BE2C (cell line): Measurements from ENCODE around the gene SLC8A2.

Experiments used
- DNase-seq: peaks from one replicate; pipeline ENCODE4 v3.0.0-alpha.2; 2020
- H3K27me3 ChIP-seq: fragments of 250-450 bp; sonication (Bioruptor Pico); 2 replicates; pipeline ENCODE4 v1.5.1; 2020; ENCODE audit warnings: mild to moderate bottlenecking
- H3K36me3 ChIP-seq: fragments of 250-450 bp; sonication (Bioruptor Pico); 2 replicates; pipeline ENCODE4 v1.5.1; 2020; ENCODE audit warnings: mild to moderate bottlenecking
- H3K4me1 ChIP-seq: fragments of 250-450 bp; sonication (Bioruptor Pico); 2 replicates; pipeline ENCODE4 v1.5.1; 2020
- H3K4me3 ChIP-seq: 2 replicates; pipeline ENCODE4 v1.5.1; 2011; ENCODE audit warnings: low read depth, low read length
- H3K9me3 ChIP-seq: fragments of 250-450 bp; sonication (Bioruptor Pico); 2 replicates; pipeline ENCODE4 v1.5.1; 2020
- CTCF ChIP-seq: IDR thresholded peaks from 2 replicates; pipeline ENCODE4 v1.5.1; 2012; ENCODE audit warnings: mild to moderate bottlenecking, low read depth, low read length

SLC8A2 gene

DNA sequence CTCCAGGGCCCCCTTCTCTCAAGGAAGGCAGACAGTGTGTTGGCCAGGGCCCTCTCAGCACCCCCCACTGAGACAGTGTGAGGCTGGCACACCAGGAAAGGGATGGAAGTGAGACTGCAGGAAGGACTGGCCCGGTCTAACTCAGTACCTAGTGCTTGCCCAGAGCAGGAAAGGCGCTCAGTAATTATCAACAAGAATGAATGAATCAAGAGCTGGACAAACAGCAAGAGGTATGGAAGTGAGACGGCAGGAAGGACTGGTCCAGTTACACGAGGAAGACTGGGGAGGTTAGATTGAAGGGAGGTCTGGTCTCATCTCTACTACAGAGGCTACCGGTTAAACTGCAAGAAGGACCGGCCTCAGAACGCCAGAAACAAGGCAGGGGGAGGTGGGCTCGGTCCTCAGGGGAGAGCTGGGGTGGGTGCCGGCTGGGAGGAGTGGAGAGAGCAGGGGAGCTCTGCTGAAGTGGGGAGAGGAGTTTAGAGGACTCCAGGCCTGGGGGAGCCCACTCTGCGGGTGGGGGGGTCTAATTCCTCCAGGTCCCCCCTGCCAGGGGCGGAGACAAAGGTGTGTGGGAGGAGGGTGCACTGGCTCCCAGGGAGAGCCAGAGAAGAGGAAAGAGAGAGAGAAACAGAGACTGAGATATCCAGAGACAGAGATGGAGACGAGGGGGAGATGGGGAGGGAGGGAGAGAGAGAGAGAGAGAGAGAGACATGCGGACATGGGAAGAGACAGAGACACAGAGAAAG is 1.1 kb downstream of the SLC8A2 start:
- no peaks in the 10 kb centered on the region for H3K36me3 ChIP-seq
- H3K27me3 ChIP-seq, result peaks cover 14% of the 10 kb centered on the region
- TF ChIP-seq CTCF, result no peak
- H3K4me1 ChIP-seq, result 0 out of 2 replicates have a peak, but pooled peaks cover 2% of the 10 kb centered on the region
- no peaks in the 10 kb centered on the region for H3K9me3 ChIP-seq
- peak overlapping the region; percentile 57 for H3K4me3 ChIP-seq
- no peak for DNase-seq

GRCh38 chr19:47469719-47470118 is 2.0 kb downstream of the SLC8A2 start:
- H3K4me3 ChIP-seq, result no peak overlapping the region
- DNase-seq, result no peak
- no peaks in the 10 kb centered on the region for H3K9me3 ChIP-seq
- TF ChIP-seq CTCF, result no peak
- 0 out of 2 replicates have a peak, but pooled peaks cover 2% of the 10 kb centered on the region for H3K4me1 ChIP-seq
- peaks cover 14% of the 10 kb centered on the region for H3K27me3 ChIP-seq
- no peaks in the 10 kb centered on the region for H3K36me3 ChIP-seq

GRCh38 chr19:47469363-47469700 is 2.4 kb downstream of the SLC8A2 start:
- peaks cover 14% of the 10 kb centered on the region for H3K27me3 ChIP-seq
- no peak overlapping the region for H3K4me3 ChIP-seq
- no peak for DNase-seq
- no peaks in the 10 kb centered on the region for H3K36me3 ChIP-seq
- no peak for TF ChIP-seq CTCF
- H3K9me3 ChIP-seq, result no peaks in the 10 kb centered on the region
- H3K4me1 ChIP-seq, result 0 out of 2 replicates have a peak, but pooled peaks cover 2% of the 10 kb centered on the region

DNA sequence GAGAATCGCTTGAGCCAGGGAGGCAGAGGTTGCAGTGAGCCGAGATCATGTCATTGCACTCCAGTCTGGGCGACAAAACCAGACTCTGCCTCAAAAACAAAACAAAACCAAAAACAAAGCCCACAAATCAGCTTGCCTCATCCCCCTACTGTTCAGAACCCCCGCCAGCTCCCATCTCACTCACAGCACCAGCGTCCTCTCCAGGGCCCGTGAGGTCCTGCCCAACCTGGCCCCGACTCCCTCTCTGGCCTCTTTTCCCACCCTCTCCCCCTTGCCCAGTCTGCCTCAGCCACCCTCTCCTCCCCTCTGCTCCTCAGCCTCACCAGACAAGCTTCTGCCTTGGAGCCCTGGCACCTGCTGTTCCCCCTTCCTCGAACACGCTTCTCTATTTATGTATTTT is 3.8 kb downstream of the SLC8A2 start:
- Histone ChIP-seq H3K36me3 (no peaks in the 10 kb centered on the region), H3K9me3 (no peaks in the 10 kb centered on the region), H3K27me3 (peaks cover 14% of the 10 kb centered on the region), H3K4me3 (no peak overlapping the region), H3K4me1 (0 out of 2 replicates have a peak, but pooled peaks cover 2% of the 10 kb centered on the region)
- TF ChIP-seq CTCF, result no peak
- no peak for DNase-seq

GRCh38 chr19:47465957-47466356 is 5.7 kb downstream of the SLC8A2 start:
- Histone ChIP-seq H3K9me3 (no peaks in the 10 kb centered on the region), H3K27me3 (peaks cover 14% of the 10 kb centered on the region), H3K4me3 (no peak overlapping the region), H3K4me1 (0 out of 2 replicates have a peak, but pooled peaks cover 2% of the 10 kb centered on the region), H3K36me3 (no peaks in the 10 kb centered on the region)
- DNase-seq, result no peak
- no peak for TF ChIP-seq CTCF

DNA sequence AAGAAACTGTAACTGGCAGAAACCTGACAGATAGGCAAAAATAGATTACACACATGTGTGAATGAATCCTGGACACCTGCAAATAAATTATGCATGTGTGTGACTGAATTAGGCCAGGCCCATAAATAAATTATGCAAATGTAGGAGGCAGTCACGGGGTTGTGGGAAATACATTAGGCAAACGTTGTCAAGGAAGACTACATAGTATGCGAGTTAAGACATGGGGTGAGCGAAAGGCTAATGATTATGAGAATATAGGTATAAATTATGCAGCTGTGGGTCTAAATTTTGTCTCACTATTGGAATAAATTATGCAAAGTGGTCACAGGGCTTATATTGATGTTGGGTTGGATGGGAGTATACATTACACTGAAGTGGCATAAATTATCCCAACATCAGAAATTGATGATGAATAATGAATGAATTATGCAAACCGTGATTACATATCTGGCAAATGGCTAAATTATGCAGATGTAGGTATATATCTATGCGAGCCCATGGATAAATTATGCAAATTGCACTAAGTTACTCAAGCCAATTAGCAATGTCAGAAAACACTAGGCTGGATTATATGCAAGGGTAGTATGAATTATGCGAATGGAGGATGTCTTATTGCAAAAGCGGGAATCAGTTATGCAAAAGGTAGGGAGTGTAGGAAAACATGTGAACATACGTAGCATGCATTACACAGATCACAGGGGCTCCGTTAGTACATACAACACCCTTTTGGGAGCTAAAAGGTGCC is 6.8 kb downstream of the SLC8A2 start:
- Histone ChIP-seq H3K4me3 (no peak overlapping the region), H3K36me3 (no peaks in the 10 kb centered on the region), H3K4me1 (0 out of 2 replicates have a peak, but pooled peaks cover 2% of the 10 kb centered on the region), H3K27me3 (peaks cover 7% of the 10 kb centered on the region), H3K9me3 (no peaks in the 10 kb centered on the region)
- no peak for TF ChIP-seq CTCF
- no peak for DNase-seq
